Fibroblast of lung (primary cell): ENCODE data around the gene ARHGAP18.

Experiments
- EZH2 ChIP-seq: IDR thresholded peaks from 2 replicates; pipeline ENCODE4 v1.5.1; 2012; ENCODE audit warnings: low read length, control low read depth, mild to moderate bottlenecking; ENCODE audit errors: missing control alignments
- TF ChIP-seq, protein P1 (sequence below), 2 donors: IDR thresholded peaks in 1 of 2; conservative IDR thresholded peaks in 1 of 2; 1 replicate in 1 of 2; 2 replicates in 1 of 2; pipeline ENCODE4 v1.5.1; 2011 to 2012; ENCODE audit warnings: low read length in 2 of 2, control low read depth in 1 of 2, inconsistent platforms in 1 of 2, low read depth in 1 of 2, mild to moderate bottlenecking in 1 of 2

DNA sequence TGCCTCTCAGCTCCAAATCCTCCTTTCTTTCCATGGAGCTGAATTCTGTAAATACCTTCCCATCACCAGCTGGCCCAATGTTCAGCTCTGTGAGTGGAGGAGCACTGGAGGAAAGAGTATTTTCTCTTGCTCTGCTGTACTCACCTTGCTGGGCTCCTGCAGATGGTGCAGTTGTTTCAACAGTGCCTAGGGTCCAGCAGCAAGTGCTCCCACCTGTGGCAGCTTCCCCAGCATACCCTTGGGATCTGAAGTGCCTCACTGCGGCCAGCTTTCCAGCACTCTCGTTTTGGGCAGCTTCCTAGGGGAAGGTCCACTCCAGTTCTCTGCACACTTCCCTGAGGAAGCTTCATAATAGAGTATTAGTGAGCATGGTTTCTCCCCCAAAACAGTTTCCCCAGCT is 170.9 kb downstream of the ARHGAP18 start:
- TF ChIP-seq, protein P1, sequence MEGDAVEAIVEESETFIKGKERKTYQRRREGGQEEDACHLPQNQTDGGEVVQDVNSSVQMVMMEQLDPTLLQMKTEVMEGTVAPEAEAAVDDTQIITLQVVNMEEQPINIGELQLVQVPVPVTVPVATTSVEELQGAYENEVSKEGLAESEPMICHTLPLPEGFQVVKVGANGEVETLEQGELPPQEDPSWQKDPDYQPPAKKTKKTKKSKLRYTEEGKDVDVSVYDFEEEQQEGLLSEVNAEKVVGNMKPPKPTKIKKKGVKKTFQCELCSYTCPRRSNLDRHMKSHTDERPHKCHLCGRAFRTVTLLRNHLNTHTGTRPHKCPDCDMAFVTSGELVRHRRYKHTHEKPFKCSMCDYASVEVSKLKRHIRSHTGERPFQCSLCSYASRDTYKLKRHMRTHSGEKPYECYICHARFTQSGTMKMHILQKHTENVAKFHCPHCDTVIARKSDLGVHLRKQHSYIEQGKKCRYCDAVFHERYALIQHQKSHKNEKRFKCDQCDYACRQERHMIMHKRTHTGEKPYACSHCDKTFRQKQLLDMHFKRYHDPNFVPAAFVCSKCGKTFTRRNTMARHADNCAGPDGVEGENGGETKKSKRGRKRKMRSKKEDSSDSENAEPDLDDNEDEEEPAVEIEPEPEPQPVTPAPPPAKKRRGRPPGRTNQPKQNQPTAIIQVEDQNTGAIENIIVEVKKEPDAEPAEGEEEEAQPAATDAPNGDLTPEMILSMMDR (conservative IDR thresholded peaks at IDR 0.05 in 1 of 2, IDR thresholded peaks at IDR 0.05 in 1 of 2; ENCODE audit: low read depth in 1 of 2, low read length in 2 of 2) = no peak
- no peak for TF ChIP-seq EZH2
